ENCODE data around the gene ZFHX3. TPM values are rescaled to one million over a fixed set of nuclear protein-coding genes. Genes with fewer than 3 reads are reported as not detected.

ZFHX3 gene
- total and polyA plus RNA-seq, 9 of the 15 experiments (the other 6 are each of a cell fraction or from before 2014, with no cell fraction given) = 0.01 to 0.23 (median 0.06) TPM; not detected in 4

- Histone ChIP-seq H3K9me1 (ENCODE audit: control insufficient read depth, insufficient read depth, low read length) (no peaks in the 10 kb centered on the region), H3K4me3 (no peak overlapping the region), H3K79me2 (ENCODE audit: control insufficient read depth, insufficient read depth, low read length) (no peaks in the 10 kb centered on the region), H2AFZ (ENCODE audit: low read depth, low read length) (no peak overlapping the region), H3K27ac (ENCODE audit: extremely low read depth, low read depth, low read length) (no peak overlapping the region), H3K36me3 (ENCODE audit: control insufficient read depth, insufficient read depth, low read length) (no peaks in the 10 kb centered on the region), H4K20me1 (replicated peaks; ENCODE audit: control insufficient read depth, insufficient read depth, low read length) (no peaks in the 10 kb centered on the region), H3K27me3 (ENCODE audit: control insufficient read depth in 2 of 2, insufficient read depth in 2 of 2, low read length in 2 of 2) (peaks cover 5 to 16% of the 10 kb centered on the region in 2 experiments; a peak in 4 of 5 replicates), H3K4me1 (replicated peaks in 1 of 2; ENCODE audit: control insufficient read depth in 2 of 2, insufficient read depth in 2 of 2, low read length in 2 of 2) (no peaks in the 10 kb centered on the region), H3K4me2 (ENCODE audit: insufficient read depth, low read length) (no peak overlapping the region), H3K9ac (ENCODE audit: insufficient read depth in 1 of 2, low read depth in 2 of 2, low read length in 2 of 2) (no peak overlapping the region), H3K9me3 (replicated peaks; ENCODE audit: control insufficient read depth, insufficient read depth, low read depth, low read length) (no peaks in the 10 kb centered on the region)
- WGBS (ENCODE audit: insufficient coverage, low coverage, missing lambda C conversion rate) = 0% methylated on average over 4 of the region's 4 CpGs
- no TSS peak for BruUV-seq (replicated peaks)
- DNase-seq (ENCODE audit: extremely low read depth in 1 of 4, low spot score in 3 of 4) (no peak), ATAC-seq (0 out of 3 replicates have a peak, but pooled peaks have one; percentile 42), FAIRE-seq (no peak)
- TF ChIP-seq, protein P1, sequence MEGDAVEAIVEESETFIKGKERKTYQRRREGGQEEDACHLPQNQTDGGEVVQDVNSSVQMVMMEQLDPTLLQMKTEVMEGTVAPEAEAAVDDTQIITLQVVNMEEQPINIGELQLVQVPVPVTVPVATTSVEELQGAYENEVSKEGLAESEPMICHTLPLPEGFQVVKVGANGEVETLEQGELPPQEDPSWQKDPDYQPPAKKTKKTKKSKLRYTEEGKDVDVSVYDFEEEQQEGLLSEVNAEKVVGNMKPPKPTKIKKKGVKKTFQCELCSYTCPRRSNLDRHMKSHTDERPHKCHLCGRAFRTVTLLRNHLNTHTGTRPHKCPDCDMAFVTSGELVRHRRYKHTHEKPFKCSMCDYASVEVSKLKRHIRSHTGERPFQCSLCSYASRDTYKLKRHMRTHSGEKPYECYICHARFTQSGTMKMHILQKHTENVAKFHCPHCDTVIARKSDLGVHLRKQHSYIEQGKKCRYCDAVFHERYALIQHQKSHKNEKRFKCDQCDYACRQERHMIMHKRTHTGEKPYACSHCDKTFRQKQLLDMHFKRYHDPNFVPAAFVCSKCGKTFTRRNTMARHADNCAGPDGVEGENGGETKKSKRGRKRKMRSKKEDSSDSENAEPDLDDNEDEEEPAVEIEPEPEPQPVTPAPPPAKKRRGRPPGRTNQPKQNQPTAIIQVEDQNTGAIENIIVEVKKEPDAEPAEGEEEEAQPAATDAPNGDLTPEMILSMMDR (IDR thresholded peaks at IDR 0.05 in 2 of 3, conservative IDR thresholded peaks at IDR 0.05 in 1 of 3; ENCODE audit: insufficient read depth in 2 of 3, low read depth in 1 of 3, low read length in 3 of 3) = 0 out of 6 replicates have a peak, but pooled peaks of 1 of the 3 experiments have one; percentile 6
- TF ChIP-seq RBFOX2 (IDR thresholded peaks at IDR 0.05; ENCODE audit: low read depth, low read length) (no peak), RNF219 (CRISPR knock-in tag; IDR thresholded peaks at IDR 0.05) (no peak)
- in situ Hi-C loops (cut with MboI) = no loop called here
- CTCF ChIA-PET (ENCODE audit: low intra/inter-chr PET ratio) = no interaction called here
- intact Hi-C loops (cut with micrococcal nuclease) = no loop called here
- POLR2A ChIA-PET = interaction anchor here (0.9 to 1.6 kb wide), 3 partner anchors 9 to 17 kb away, joined by 3 to 4 read pairs (median 3); no protein-coding TSS in a partner anchor
Measured at GRCh38 chr16:73011926-73012325, 36.0 kb downstream of the ZFHX3 start.

Measured in K562 (cell line).